Measurements from ENCODE around the gene CD109. TPM values are rescaled to one million over a fixed set of nuclear protein-coding genes. Genes with fewer than 3 reads are reported as not detected.

The CD109 gene
- polyA plus RNA-seq, 1 donor from 2014 or later: 0.07 TPM

GRCh38 chr6:73734832-73735453, 38.9 kb downstream of the CD109 start:
- Histone ChIP-seq H3K9me3 (ENCODE audit: low read length) (no peaks in the 10 kb centered on the region), H3K27me3 (ENCODE audit: insufficient read depth, low read depth, low read length) (no peaks in the 10 kb centered on the region), H2AFZ (ENCODE audit: low read depth, low read length) (no peak overlapping the region), H3K36me3 (ENCODE audit: insufficient read depth, low read length) (no peaks in the 10 kb centered on the region), H3K9ac (ENCODE audit: low read length) (no peak overlapping the region), H3K79me2 (replicated peaks; ENCODE audit: insufficient read depth, low read length) (no peaks in the 10 kb centered on the region), H3K9me2 (ENCODE audit: insufficient read depth, low read length) (no peaks in the 10 kb centered on the region), H3K27ac (ENCODE audit: low read length) (no peak overlapping the region), H4K20me1 (ENCODE audit: insufficient read depth) (no peaks in the 10 kb centered on the region), H3F3A (ENCODE audit: insufficient read depth, low read length, poor library complexity, severe bottlenecking) (no peaks in the 10 kb centered on the region), H3K4me3 (ENCODE audit: low read length) (no peak overlapping the region), H3K4me2 (ENCODE audit: low read length) (no peak overlapping the region)
- no peak for TF ChIP-seq RAD21 (conservative IDR thresholded peaks at IDR 0.05)
- TF ChIP-seq SMC3 (conservative IDR thresholded peaks at IDR 0.05; ENCODE audit: poor library complexity): no peak
- TF ChIP-seq EP300 (conservative IDR thresholded peaks at IDR 0.05; ENCODE audit: poor library complexity, severe bottlenecking): no peak
- TF ChIP-seq REST (IDR thresholded peaks at IDR 0.05; ENCODE audit: borderline replicate concordance): no peak
- no peak for TF ChIP-seq TAF1 (IDR thresholded peaks at IDR 0.05; ENCODE audit: low read depth)
- TF ChIP-seq EZH2 (IDR thresholded peaks at IDR 0.05; ENCODE audit: borderline replicate concordance, insufficient read depth, low read length, poor library complexity, severe bottlenecking): no peak
- no peak for TF ChIP-seq CTCF (IDR thresholded peaks at IDR 0.05; ENCODE audit: poor library complexity, severe bottlenecking)
- no peak for TF ChIP-seq POLR2AphosphoS5 (IDR thresholded peaks at IDR 0.05)
- no peak for TF ChIP-seq MXI1 (conservative IDR thresholded peaks at IDR 0.05; ENCODE audit: poor library complexity, severe bottlenecking)

GRCh38 chr6:73738367-73739028, 42.5 kb downstream of the CD109 start:
- H3F3A ChIP-seq (ENCODE audit: insufficient read depth, low read length, poor library complexity, severe bottlenecking): no peaks in the 10 kb centered on the region
- H3K4me2 ChIP-seq (ENCODE audit: low read length): no peak overlapping the region
- no peak overlapping the region for H3K9ac ChIP-seq (ENCODE audit: low read length)
- no peak for TF ChIP-seq TAF1 (IDR thresholded peaks at IDR 0.05; ENCODE audit: low read depth)
- H3K27me3 ChIP-seq (ENCODE audit: insufficient read depth, low read depth, low read length): no peaks in the 10 kb centered on the region
- H3K9me2 ChIP-seq (ENCODE audit: insufficient read depth, low read length): no peaks in the 10 kb centered on the region
- no peaks in the 10 kb centered on the region for H3K79me2 ChIP-seq (replicated peaks; ENCODE audit: insufficient read depth, low read length)
- no peaks in the 10 kb centered on the region for H3K36me3 ChIP-seq (ENCODE audit: insufficient read depth, low read length)
- no peaks in the 10 kb centered on the region for H3K9me3 ChIP-seq (ENCODE audit: low read length)
- H3K4me3 ChIP-seq (ENCODE audit: low read length): no peak overlapping the region
- no peak overlapping the region for H2AFZ ChIP-seq (ENCODE audit: low read depth, low read length)
- H3K27ac ChIP-seq (ENCODE audit: low read length): no peak overlapping the region
- no peaks in the 10 kb centered on the region for H4K20me1 ChIP-seq (ENCODE audit: insufficient read depth)
